Peyer's patch (tissue), 4 donors: Measurements from ENCODE around the gene LMBR1. TPM values are rescaled to one million over a fixed set of nuclear protein-coding genes. Genes with fewer than 3 reads are reported as not detected.

Experiments
- DNase-seq, 3 donors: peaks; one replicate each; pipeline ENCODE4 v3.0.0-alpha.2; 2017 to 2019
- H3K27ac ChIP-seq, 4 donors: fragments of 200-600 bp; sonication (generic); one replicate each; pipeline ENCODE4 v1.5.1; 2016 to 2019
- H3K27me3 ChIP-seq, 2 donors: fragments of 200-600 bp; sonication (generic); one replicate each; pipeline ENCODE4 v1.5.1; 2019
- H3K36me3 ChIP-seq, 3 donors: fragments of 200-600 bp; sonication (generic); one replicate each; pipeline ENCODE4 v1.5.1; 2016 to 2019
- H3K4me1 ChIP-seq, 4 donors: fragments of 200-600 bp; sonication (generic); one replicate each; pipeline ENCODE4 v1.5.1; 2016 to 2019
- H3K4me3 ChIP-seq, 4 donors: fragments of 200-600 bp; sonication (generic); 1 replicate in 3 of 4; 2 replicates in 1 of 4; pipeline ENCODE4 v1.5.1; 2016 to 2019; ENCODE audit warnings: mild to moderate bottlenecking in 1 of 4
- H3K9me3 ChIP-seq, 4 donors: fragments of 200-600 bp; sonication (generic); one replicate each; pipeline ENCODE4 v1.5.1; 2016 to 2019; ENCODE audit warnings: mild to moderate bottlenecking in 1 of 4
- POLR2A ChIP-seq, 2 donors: fragments of 450-650 bp; IDR thresholded peaks; one replicate each; pipeline ENCODE4 v1.5.1; 2017; ENCODE audit warnings: antibody characterized with exemption in 2 of 2, mild to moderate bottlenecking in 2 of 2, moderate library complexity in 2 of 2
- total RNA-seq, 4 donors: library from RNA; depleted of rRNA; stranded (reverse); fragments of >200 nt; gene quantifications; one replicate each; pipeline ENCODE4 v1.1.0, GENCODE V29; 2016
- TF ChIP-seq, protein P1 (sequence below), 6 experiments: fragments of 450-650 bp in 4 of 6; fragments of 200-600 bp in 2 of 6; sonication (generic) in 1 of 6; IDR thresholded peaks; one replicate each; pipeline ENCODE4 v1.5.1; 2017 to 2019; ENCODE audit warnings: antibody characterized with exemption in 6 of 6, mild to moderate bottlenecking in 3 of 6, moderate library complexity in 1 of 6

Gene LMBR1
- total RNA-seq, 4 donors from 2014 or later, result 30.5 to 69.3 (median 62.8) TPM

DNA sequence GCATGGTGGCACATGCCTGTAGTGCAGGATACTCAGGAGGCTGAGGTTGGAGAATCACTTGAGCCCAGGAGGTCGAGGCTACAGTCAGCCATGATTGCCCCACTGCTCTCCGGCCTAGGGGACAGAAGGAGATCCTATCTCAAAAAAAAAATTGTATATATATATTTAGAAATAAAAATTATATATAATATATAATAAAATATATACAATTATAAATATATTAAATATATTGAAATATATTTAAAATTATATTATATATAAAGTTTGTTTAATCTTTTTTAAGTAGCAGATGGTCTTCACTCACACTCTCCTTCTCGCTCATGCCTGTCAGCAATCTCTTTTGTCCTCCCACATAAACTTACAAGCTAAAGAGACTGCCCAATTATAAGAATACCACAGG lies 58.5 kb downstream of the LMBR1 start:
- H3K27ac ChIP-seq, result no peak overlapping the region

DNA sequence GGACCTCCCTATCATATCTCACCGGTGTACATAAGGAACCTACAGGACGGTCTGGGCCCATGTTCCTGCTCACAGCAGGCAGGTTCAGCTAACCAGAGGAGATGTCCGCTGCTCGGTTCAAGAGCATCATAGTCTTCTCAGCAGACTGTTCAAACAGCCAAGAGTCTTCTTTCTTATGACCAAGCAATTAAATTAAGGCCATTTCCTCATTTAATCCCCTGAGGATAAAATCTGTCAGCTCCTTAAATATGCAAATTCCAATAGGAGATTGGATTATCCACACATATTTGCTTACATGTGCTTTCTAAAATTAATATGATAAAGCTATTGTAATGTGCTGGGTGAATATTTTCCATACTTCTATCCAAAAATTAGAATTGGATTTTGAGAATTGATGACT lies 59.7 kb downstream of the LMBR1 start:
- peaks cover 0 to 11% (median 0%) of the 10 kb centered on the region in 3 donors for H3K36me3 ChIP-seq
- H3K9me3 ChIP-seq, result no peaks in the 10 kb centered on the region
- no peak for DNase-seq
- no peaks in the 10 kb centered on the region for H3K4me1 ChIP-seq
- H3K27me3 ChIP-seq, result no peaks in the 10 kb centered on the region
- no peak for TF ChIP-seq POLR2A (IDR thresholded peaks at IDR 0.05)
- TF ChIP-seq, protein P1, sequence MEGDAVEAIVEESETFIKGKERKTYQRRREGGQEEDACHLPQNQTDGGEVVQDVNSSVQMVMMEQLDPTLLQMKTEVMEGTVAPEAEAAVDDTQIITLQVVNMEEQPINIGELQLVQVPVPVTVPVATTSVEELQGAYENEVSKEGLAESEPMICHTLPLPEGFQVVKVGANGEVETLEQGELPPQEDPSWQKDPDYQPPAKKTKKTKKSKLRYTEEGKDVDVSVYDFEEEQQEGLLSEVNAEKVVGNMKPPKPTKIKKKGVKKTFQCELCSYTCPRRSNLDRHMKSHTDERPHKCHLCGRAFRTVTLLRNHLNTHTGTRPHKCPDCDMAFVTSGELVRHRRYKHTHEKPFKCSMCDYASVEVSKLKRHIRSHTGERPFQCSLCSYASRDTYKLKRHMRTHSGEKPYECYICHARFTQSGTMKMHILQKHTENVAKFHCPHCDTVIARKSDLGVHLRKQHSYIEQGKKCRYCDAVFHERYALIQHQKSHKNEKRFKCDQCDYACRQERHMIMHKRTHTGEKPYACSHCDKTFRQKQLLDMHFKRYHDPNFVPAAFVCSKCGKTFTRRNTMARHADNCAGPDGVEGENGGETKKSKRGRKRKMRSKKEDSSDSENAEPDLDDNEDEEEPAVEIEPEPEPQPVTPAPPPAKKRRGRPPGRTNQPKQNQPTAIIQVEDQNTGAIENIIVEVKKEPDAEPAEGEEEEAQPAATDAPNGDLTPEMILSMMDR (IDR thresholded peaks at IDR 0.05), result no peak
- H3K4me3 ChIP-seq, result no peak overlapping the region
- H3K27ac ChIP-seq, result no peak overlapping the region

More for the DNA sequence above, 58.5 kb downstream of the LMBR1 start:
- Histone ChIP-seq H3K4me3 (no peak overlapping the region), H3K36me3 (peaks cover 0 to 11% (median 0%) of the 10 kb centered on the region in 3 donors), H3K4me1 (no peaks in the 10 kb centered on the region), H3K27me3 (no peaks in the 10 kb centered on the region), H3K9me3 (no peaks in the 10 kb centered on the region)
- no peak for DNase-seq
- TF ChIP-seq POLR2A (IDR thresholded peaks at IDR 0.05), result no peak
- TF ChIP-seq, protein P1 (IDR thresholded peaks at IDR 0.05), result no peak

DNA sequence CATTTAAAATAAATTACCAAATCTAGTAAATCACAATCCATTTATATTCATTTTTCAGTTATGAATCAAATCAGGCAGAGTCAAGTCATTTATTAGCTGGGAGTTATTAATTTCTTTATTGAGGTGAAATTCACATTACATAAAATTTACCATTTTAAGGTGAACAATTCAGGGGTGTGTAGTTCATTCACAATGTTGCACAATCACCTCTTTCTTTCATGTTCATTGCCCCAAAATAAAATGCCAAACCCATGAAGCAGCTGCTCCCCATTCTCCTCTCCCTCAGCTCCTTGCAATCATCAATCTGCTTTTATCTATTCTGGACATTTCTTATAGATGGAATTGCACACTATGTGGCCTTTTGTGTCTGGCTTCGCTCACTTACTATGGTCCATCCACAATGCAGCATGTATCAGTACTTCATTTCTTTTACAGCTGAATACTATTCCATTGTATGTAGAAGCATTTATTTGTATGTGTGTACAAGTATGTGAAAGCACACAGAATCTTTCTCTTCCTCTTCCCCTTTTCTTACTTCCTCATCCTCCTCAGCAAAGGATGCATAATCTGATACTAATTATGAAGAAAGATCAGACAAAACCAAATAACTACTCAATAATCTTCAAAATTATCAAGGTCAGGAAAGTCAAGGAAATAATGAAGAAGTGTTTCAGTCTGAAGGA lies 60.6 kb downstream of the LMBR1 start:
- no peak for DNase-seq
- H3K4me1 ChIP-seq, result no peaks in the 10 kb centered on the region
- no peaks in the 10 kb centered on the region for H3K27me3 ChIP-seq
- no peaks in the 10 kb centered on the region for H3K9me3 ChIP-seq
- H3K27ac ChIP-seq, result no peak overlapping the region
- peaks cover 0 to 11% (median 0%) of the 10 kb centered on the region in 3 donors for H3K36me3 ChIP-seq
- no peak overlapping the region for H3K4me3 ChIP-seq
- TF ChIP-seq, protein P1 (IDR thresholded peaks at IDR 0.05), result no peak
- no peak for TF ChIP-seq POLR2A (IDR thresholded peaks at IDR 0.05)

GRCh38 chr7:156829669-156830336 lies 63.2 kb downstream of the LMBR1 start:
- Histone ChIP-seq H3K9me3 (no peaks in the 10 kb centered on the region), H3K36me3 (peaks cover 0 to 8% (median 0%) of the 10 kb centered on the region in 3 donors), H3K27ac (no peak overlapping the region), H3K4me1 (no peaks in the 10 kb centered on the region), H3K27me3 (no peaks in the 10 kb centered on the region), H3K4me3 (no peak overlapping the region)
- no peak for TF ChIP-seq POLR2A (IDR thresholded peaks at IDR 0.05)
- TF ChIP-seq, protein P1 (IDR thresholded peaks at IDR 0.05), result no peak
- DNase-seq, result no peak

DNA sequence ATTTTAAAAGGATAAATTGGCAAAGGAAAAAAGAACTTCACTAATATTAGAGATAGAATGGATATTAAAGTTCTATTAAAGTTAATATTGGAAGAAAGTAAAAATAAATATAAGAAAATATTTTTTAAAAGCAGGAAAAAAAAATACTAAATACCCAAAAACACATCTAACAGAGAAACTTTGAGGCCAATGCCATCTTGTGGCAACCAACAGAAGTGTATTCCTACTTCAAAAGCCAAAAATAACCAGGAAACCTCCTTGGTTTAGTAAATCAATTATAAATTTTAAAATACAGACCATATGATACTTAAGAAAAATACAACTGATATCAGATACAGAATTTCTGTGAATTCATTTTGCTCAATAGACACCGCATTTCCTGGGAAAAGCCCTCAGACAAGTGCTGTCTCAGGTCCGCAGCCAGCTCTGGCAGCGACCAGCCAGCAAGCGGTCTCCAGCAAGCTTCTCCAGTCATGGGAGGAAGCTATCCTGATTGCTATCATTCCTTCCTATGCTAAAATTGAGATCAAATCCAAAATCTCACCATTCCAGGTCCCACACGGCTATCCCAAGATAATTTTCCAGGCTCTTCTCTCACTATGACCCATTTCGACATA lies 65.3 kb downstream of the LMBR1 start:
- H3K9me3 ChIP-seq, result no peaks in the 10 kb centered on the region
- H3K27me3 ChIP-seq, result no peaks in the 10 kb centered on the region
- no peak overlapping the region for H3K27ac ChIP-seq
- no peak overlapping the region for H3K4me3 ChIP-seq
- no peaks in the 10 kb centered on the region for H3K4me1 ChIP-seq
- DNase-seq, result no peak
- peaks cover 0 to 5% (median 0%) of the 10 kb centered on the region in 3 donors for H3K36me3 ChIP-seq
- TF ChIP-seq, protein P1 (IDR thresholded peaks at IDR 0.05), result peak in 4 of 6 experiments; percentile 19 to 40 (median 34)
- TF ChIP-seq POLR2A (IDR thresholded peaks at IDR 0.05), result no peak
